Measurements from ENCODE around the gene ANKS1A.

GRCh38 chr6:35050757-35051330, 161.8 kb downstream of the ANKS1A start:
- TF ChIP-seq CTCF (IDR thresholded peaks at IDR 0.05): no peak
- no peak for TF ChIP-seq EZH2 (IDR thresholded peaks at IDR 0.05)
- no peak for TF ChIP-seq EZH2phosphoT487 (IDR thresholded peaks at IDR 0.05)

Data from neural progenitor cell (in vitro differentiated cells).